Gastroesophageal sphincter (tissue), 4 donors: ENCODE measurements around the gene CENPM. TPM values are rescaled to one million over a fixed set of nuclear protein-coding genes. Genes with fewer than 3 reads are reported as not detected.

Experiments used
- ATAC-seq: fragments of 150-250 bp; one replicate; pipeline ENCODE4 v1.9.1; 2016; ENCODE audit warnings: mild to moderate bottlenecking, moderate library complexity
- H3K27ac ChIP-seq, 4 donors: fragments of 200-600 bp; sonication (generic) in 3 of 4; 1 replicate in 3 of 4; 2 replicates in 1 of 4; pipeline ENCODE4 v1.5.1; 2016 to 2019
- H3K27me3 ChIP-seq: fragments of 200-600 bp; sonication (generic); one replicate; pipeline ENCODE4 v1.5.1; 2019
- H3K36me3 ChIP-seq, 2 donors: fragments of 200-600 bp; sonication (generic); one replicate each; pipeline ENCODE4 v1.5.1; 2019; ENCODE audit warnings: control low read depth in 1 of 2
- H3K4me1 ChIP-seq, 3 donors: fragments of 200-600 bp; sonication (generic); 1 replicate in 2 of 3; 2 replicates in 1 of 3; pipeline ENCODE4 v1.5.1; 2016 to 2019; ENCODE audit warnings: control low read depth in 2 of 3
- H3K4me3 ChIP-seq, 2 donors: fragments of 200-600 bp; sonication (generic); one replicate each; pipeline ENCODE4 v1.5.1; 2019; ENCODE audit warnings: mild to moderate bottlenecking in 1 of 2, moderate library complexity in 1 of 2
- H3K9me3 ChIP-seq, 3 donors: fragments of 200-600 bp; sonication (generic); one replicate each; pipeline ENCODE4 v1.5.1; 2017 to 2019; ENCODE audit warnings: control low read depth in 2 of 3
- EP300 ChIP-seq: sonication (generic); formaldehyde crosslinking; IDR thresholded peaks from one replicate; pipeline ENCODE4 v1.6.1; 2017; ENCODE audit warnings: antibody characterized with exemption, mild to moderate bottlenecking
- POLR2A ChIP-seq, 2 donors: fragments of 450-650 bp; IDR thresholded peaks; one replicate each; pipeline ENCODE4 v1.6.1; 2017; ENCODE audit warnings: antibody characterized with exemption in 2 of 2, mild to moderate bottlenecking in 2 of 2, moderate library complexity in 1 of 2
- POLR2AphosphoS5 ChIP-seq: sonication (generic); formaldehyde crosslinking; IDR thresholded peaks from one replicate; pipeline ENCODE4 v1.6.1; 2017; ENCODE audit warnings: antibody characterized with exemption
- WGBS, 2 donors: methylation state at CpG; one replicate each; pipeline ENCODE4 v1.1.5; 2018; ENCODE audit warnings: low coverage in 1 of 2; 5-methylcytosine and 5-hydroxymethylcytosine counted together
- total RNA-seq, 4 donors: library from RNA; depleted of rRNA; stranded (reverse); fragments of >200 nt; gene quantifications; one replicate each; pipeline ENCODE4 v1.1.0, GENCODE V29; 2016
- TF ChIP-seq, protein P1 (sequence below), 4 experiments: fragments of 200-600 bp in 2 of 4; fragments of 450-650 bp in 2 of 4; sonication (generic) in 1 of 4; IDR thresholded peaks; one replicate each; pipeline ENCODE4 v1.5.1; 2017 to 2019; ENCODE audit warnings: antibody characterized with exemption in 4 of 4, mild to moderate bottlenecking in 2 of 4, moderate library complexity in 2 of 4

The CENPM gene
- total RNA-seq, 4 donors from 2014 or later = 1.9 to 3.4 TPM; not detected in 2

DNA sequence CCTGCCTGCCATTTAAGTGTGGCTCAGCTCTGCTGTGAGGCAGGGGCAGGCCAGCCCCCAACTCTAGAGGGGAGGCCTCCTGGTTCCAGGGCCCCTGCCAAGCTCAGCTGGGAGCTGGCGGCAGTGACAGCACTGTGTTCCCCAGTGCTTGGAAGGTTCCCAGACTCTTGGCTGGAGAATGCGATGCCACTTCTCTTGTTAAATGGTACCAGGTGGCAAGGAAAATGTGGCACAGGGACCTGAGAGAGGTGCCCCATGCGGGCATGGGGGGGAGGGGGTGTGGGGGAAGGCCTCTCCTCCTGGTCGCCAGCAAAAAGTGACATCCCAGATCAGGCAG is 12.0 kb downstream of the CENPM start:
- no peak for ATAC-seq
- 100% methylated on average over 2 of the region's 4 CpGs; no CpG with 5 or more reads in 1 of the 2 donors for WGBS, 2 donors
- Histone ChIP-seq H3K36me3 (no peaks in the 10 kb centered on the region), H3K9me3 (no peaks in the 10 kb centered on the region), H3K27ac (no peak overlapping the region), H3K4me3 (no peak overlapping the region), H3K4me1 (peaks cover 0 to 14% (median 6%) of the 10 kb centered on the region in 3 donors), H3K27me3 (no peaks in the 10 kb centered on the region)
- TF ChIP-seq POLR2AphosphoS5 (no peak), EP300 (no peak), POLR2A (IDR thresholded peaks at IDR 0.05) (no peak)
- TF ChIP-seq, protein P1, sequence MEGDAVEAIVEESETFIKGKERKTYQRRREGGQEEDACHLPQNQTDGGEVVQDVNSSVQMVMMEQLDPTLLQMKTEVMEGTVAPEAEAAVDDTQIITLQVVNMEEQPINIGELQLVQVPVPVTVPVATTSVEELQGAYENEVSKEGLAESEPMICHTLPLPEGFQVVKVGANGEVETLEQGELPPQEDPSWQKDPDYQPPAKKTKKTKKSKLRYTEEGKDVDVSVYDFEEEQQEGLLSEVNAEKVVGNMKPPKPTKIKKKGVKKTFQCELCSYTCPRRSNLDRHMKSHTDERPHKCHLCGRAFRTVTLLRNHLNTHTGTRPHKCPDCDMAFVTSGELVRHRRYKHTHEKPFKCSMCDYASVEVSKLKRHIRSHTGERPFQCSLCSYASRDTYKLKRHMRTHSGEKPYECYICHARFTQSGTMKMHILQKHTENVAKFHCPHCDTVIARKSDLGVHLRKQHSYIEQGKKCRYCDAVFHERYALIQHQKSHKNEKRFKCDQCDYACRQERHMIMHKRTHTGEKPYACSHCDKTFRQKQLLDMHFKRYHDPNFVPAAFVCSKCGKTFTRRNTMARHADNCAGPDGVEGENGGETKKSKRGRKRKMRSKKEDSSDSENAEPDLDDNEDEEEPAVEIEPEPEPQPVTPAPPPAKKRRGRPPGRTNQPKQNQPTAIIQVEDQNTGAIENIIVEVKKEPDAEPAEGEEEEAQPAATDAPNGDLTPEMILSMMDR (IDR thresholded peaks at IDR 0.05) = no peak

DNA sequence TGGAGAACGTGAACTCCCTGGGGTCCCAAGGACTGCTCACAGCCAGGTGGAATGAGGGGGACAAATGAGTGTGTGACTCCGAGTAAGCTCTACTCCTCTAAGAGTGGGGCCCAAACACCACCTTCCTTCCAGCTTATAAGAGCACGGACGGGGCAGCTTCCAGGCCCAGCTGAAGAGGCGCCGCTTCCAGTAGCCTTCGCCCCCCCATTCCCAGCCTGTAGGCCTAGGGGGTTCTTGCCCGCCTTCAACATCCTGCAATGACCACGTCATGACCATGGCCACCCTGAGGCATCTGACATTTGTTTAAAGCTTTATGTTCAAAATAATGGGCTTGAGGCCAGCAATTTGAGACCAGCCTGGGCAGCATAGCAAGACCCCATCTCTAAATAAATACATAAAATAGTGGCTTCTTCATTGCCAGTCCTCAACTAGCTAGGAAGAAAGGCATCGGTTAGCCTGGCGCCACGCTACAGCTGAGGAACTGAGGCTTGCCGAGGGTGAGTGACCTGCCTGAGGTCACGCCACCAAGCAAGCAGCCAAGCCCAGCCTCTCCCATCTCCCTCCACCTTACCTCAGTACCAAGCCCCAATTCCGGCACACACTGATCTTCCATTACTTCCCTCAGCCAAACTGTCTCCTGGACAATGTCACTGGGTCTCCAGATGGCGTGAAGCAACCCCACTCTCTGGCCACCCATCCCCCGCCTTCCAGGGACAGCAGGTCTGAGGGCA is 12.5 kb downstream of the CENPM start:
- H3K4me1 ChIP-seq = peaks cover 0 to 12% (median 6%) of the 10 kb centered on the region in 3 donors
- no peaks in the 10 kb centered on the region for H3K9me3 ChIP-seq
- H3K36me3 ChIP-seq = no peaks in the 10 kb centered on the region
- H3K27ac ChIP-seq = no peak overlapping the region
- 93 to 94% methylated on average over 8 to 12 of the region's 17 CpGs for WGBS, 2 donors
- TF ChIP-seq EP300 (no peak), POLR2A (IDR thresholded peaks at IDR 0.05) (no peak), POLR2AphosphoS5 (no peak)
- TF ChIP-seq, protein P1 (IDR thresholded peaks at IDR 0.05) = no peak
- H3K27me3 ChIP-seq = no peaks in the 10 kb centered on the region
- ATAC-seq = no peak
- H3K4me3 ChIP-seq = no peak overlapping the region

DNA sequence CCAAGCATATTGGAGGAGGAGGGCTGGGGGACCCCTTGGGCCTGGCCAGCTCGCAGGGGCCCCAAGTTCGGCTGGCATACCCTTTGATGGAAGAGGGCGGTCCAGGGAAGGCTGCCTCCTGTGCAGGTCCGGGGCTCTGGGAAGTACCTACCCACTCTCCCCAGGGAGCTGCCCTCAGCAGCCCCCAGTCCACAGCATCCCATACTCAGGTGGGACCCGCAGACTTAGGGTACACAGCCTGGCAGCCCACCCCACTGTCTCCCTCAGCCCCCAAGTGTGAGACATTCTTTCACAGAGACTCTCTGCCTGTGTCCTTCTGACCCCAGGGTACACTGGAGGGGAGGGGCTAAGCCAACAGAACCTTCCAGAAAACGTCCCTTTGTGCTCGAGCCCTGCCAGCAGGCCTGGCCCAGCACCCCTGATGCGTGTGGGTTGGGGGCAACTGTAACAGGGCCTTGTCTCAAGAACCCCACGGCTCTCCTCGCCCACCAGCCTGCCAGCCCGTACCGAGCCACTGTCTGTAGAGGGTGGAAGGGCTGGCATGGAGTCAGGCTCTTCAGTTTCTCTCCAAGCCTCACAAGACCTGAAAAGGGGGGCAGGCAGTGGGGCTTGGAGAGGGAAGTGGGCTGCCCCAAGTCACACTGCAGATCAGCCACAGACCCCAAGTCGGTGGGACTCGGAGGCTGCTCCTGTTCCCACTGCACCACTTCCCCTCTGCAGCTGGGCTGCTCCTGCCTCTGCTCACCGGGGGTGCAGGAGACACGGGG is 13.4 kb downstream of the CENPM start:
- Histone ChIP-seq H3K27me3 (peaks cover under 1% of the 10 kb centered on the region), H3K9me3 (no peaks in the 10 kb centered on the region), H3K4me3 (no peak overlapping the region), H3K4me1 (peaks cover 0 to 3% (median 0%) of the 10 kb centered on the region in 3 donors), H3K36me3 (no peaks in the 10 kb centered on the region), H3K27ac (no peak overlapping the region)
- ATAC-seq = no peak
- TF ChIP-seq, protein P1 (IDR thresholded peaks at IDR 0.05) = no peak
- WGBS, 2 donors = 75 to 100% methylated on average over 3 to 6 of the region's 16 CpGs

DNA sequence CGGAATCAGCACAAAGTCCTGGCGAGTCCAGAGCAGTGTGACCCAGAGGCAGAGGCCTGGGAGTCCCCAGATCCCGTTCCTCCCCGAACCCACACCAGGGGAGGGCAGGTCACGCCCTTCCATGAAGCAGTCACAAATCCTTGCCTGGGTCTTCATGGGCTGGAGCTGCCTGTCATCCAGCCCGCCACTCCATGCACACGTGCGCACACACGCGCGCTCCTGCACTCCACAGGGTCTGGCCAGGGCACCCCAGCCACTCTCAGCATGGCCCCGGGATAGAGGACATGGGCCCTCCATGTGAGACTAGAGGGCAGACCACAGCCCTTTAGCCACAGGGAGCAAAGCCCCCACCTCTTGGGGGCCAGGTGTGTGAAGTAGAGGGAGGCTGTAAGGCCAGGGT is 14.6 kb downstream of the CENPM start:
- Histone ChIP-seq H3K27me3 (peaks cover 13% of the 10 kb centered on the region), H3K4me3 (no peak overlapping the region), H3K27ac (no peak overlapping the region), H3K4me1 (no peaks in the 10 kb centered on the region), H3K9me3 (no peaks in the 10 kb centered on the region), H3K36me3 (no peaks in the 10 kb centered on the region)
- no CpG with 5 or more reads among the region's 12 CpGs for WGBS, 2 donors
- ATAC-seq = no peak
- TF ChIP-seq, protein P1 (IDR thresholded peaks at IDR 0.05) = no peak
- no peak for TF ChIP-seq EP300
- no peak for TF ChIP-seq POLR2AphosphoS5
- TF ChIP-seq POLR2A (IDR thresholded peaks at IDR 0.05) = no peak
